ENCODE results near the gene NUDT14. TPM values are rescaled to one million over a fixed set of nuclear protein-coding genes. Genes with fewer than 3 reads are reported as not detected.

NUDT14 gene
- total RNA-seq, 1 experiment from 2014 or later: 37.0 TPM

DNA sequence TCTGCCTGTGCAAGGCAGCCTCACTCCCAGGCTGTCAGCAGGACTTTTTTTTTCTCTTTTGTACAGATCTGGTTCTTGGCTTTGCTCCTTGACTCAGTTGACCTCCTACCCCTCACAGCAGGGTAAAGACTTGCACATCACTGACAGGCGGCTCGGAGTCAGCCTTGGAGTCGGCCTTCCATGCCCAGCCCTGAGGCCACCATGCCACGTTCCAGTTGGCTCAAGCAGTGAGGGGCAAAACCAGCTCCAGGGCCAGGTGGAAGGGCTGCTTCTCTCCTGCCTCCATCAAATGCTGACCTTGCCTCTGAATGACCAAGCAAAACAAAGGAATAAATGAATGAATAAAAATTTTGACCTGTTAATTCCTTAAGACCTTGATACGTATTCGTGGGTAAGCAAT, 40.1 kb downstream of the NUDT14 start:
- TF ChIP-seq, protein P1, sequence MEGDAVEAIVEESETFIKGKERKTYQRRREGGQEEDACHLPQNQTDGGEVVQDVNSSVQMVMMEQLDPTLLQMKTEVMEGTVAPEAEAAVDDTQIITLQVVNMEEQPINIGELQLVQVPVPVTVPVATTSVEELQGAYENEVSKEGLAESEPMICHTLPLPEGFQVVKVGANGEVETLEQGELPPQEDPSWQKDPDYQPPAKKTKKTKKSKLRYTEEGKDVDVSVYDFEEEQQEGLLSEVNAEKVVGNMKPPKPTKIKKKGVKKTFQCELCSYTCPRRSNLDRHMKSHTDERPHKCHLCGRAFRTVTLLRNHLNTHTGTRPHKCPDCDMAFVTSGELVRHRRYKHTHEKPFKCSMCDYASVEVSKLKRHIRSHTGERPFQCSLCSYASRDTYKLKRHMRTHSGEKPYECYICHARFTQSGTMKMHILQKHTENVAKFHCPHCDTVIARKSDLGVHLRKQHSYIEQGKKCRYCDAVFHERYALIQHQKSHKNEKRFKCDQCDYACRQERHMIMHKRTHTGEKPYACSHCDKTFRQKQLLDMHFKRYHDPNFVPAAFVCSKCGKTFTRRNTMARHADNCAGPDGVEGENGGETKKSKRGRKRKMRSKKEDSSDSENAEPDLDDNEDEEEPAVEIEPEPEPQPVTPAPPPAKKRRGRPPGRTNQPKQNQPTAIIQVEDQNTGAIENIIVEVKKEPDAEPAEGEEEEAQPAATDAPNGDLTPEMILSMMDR (conservative IDR thresholded peaks at IDR 0.05): no peak
- no peak for TF ChIP-seq EZH2 (IDR thresholded peaks at IDR 0.05; ENCODE audit: low read depth)
- H3K36me3 ChIP-seq (ENCODE audit: low read depth): no peaks in the 10 kb centered on the region; the same call in 1 of the 2 replicates
- POLR2A ChIA-PET (ENCODE audit: unreplicated experiment): no interaction called here

DNA sequence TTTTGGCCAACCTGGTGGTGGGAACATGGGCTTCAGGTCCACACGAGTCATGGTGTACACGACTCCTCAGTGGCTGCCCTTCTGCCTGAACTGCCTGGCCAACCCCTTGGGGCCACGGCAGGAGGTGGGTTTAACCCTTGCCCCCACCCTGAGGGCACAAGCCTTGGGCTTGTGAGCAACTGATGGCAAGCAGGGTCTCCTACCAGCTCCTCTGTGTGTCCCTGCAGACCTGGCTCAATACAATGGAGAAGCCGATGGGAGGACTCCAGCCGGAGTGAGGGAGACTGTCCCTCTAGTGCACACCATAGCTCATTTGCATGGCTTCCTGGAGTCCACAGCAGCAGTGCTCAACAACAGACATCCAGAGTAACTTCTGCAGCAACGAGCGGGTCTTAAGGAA, 40.5 kb downstream of the NUDT14 start:
- Histone ChIP-seq H3K79me2 (ENCODE audit: low read depth) (no peaks in the 10 kb centered on the region), H3K27ac (no peak overlapping the region), H3K4me2 (no peak overlapping the region), H3K9me3 (ENCODE audit: insufficient read depth, low read depth) (no peaks in the 10 kb centered on the region; the same call in 1 of the 2 replicates), H3K27me3 (ENCODE audit: insufficient read depth, low read depth) (no peaks in the 10 kb centered on the region), H3K36me3 (ENCODE audit: low read depth) (no peaks in the 10 kb centered on the region; the same call in 1 of the 2 replicates), H3F3A (ENCODE audit: insufficient read depth, low read depth) (peaks cover 4% of the 10 kb centered on the region; the same call in 1 of the 2 replicates), H3K4me1 (replicated peaks; ENCODE audit: insufficient read depth) (no peaks in the 10 kb centered on the region), H2AFZ (no peak overlapping the region), H4K20me1 (ENCODE audit: insufficient read depth) (no peaks in the 10 kb centered on the region), H3K9me2 (ENCODE audit: insufficient read depth) (no peaks in the 10 kb centered on the region), H3K4me3 (no peak overlapping the region)
- intact Hi-C loops (cut with micrococcal nuclease; ENCODE audit: unreplicated experiment): no loop called here
- DNase-seq: no peak
- TF ChIP-seq, protein P1 (conservative IDR thresholded peaks at IDR 0.05): no peak
- no peak for TF ChIP-seq EZH2 (IDR thresholded peaks at IDR 0.05; ENCODE audit: low read depth)
- ChIA-PET CTCF (no interaction called here), POLR2A (ENCODE audit: unreplicated experiment) (no interaction called here)
- no TSS peak for BruUV-seq (replicated peaks)

More for the DNA sequence above, 40.1 kb downstream of the NUDT14 start:
- Histone ChIP-seq H4K20me1 (ENCODE audit: insufficient read depth) (no peaks in the 10 kb centered on the region), H3K79me2 (ENCODE audit: low read depth) (no peaks in the 10 kb centered on the region), H3F3A (ENCODE audit: insufficient read depth, low read depth) (peaks cover 4% of the 10 kb centered on the region; the same call in 1 of the 2 replicates), H3K27me3 (ENCODE audit: insufficient read depth, low read depth) (no peaks in the 10 kb centered on the region), H3K4me2 (no peak overlapping the region), H2AFZ (no peak overlapping the region), H3K9me3 (ENCODE audit: insufficient read depth, low read depth) (no peaks in the 10 kb centered on the region; the same call in 1 of the 2 replicates), H3K9me2 (ENCODE audit: insufficient read depth) (no peaks in the 10 kb centered on the region), H3K4me3 (no peak overlapping the region), H3K4me1 (replicated peaks; ENCODE audit: insufficient read depth) (no peaks in the 10 kb centered on the region), H3K27ac (no peak overlapping the region)
- no TSS peak for BruUV-seq (replicated peaks)
- DNase-seq: no peak
- CTCF ChIA-PET: no interaction called here
- intact Hi-C loops (cut with micrococcal nuclease; ENCODE audit: unreplicated experiment): no loop called here

DNA sequence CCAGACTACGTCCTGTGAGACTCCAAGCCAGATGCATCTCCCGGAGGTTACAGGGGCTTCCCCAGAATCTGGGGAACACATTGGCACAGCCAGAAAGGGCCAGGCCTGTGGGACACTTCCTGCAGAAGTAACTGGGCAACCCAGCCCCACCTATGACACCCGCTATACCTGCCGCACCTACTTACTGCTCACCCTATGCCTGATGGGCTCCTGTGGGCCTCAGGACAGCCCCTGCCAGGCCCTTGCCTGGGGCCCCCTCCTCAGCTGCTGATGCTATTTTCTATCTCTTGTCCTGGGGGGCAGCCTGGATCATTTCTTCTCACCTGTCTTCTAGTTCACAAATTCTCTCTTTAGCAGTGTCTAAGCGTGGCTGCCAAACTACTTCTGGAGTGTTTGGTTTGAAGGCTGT, 41.3 kb downstream of the NUDT14 start:
- TF ChIP-seq EZH2 (IDR thresholded peaks at IDR 0.05; ENCODE audit: low read depth): no peak
- TF ChIP-seq, protein P1 (conservative IDR thresholded peaks at IDR 0.05): no peak
- Histone ChIP-seq H3K36me3 (ENCODE audit: low read depth) (no peaks in the 10 kb centered on the region; the same call in 1 of the 2 replicates), H3K27ac (no peak overlapping the region), H3K4me2 (no peak overlapping the region), H3F3A (ENCODE audit: insufficient read depth, low read depth) (peaks cover 4% of the 10 kb centered on the region; the same call in 1 of the 2 replicates), H3K79me2 (ENCODE audit: low read depth) (no peaks in the 10 kb centered on the region), H2AFZ (no peak overlapping the region), H3K9me3 (ENCODE audit: insufficient read depth, low read depth) (no peaks in the 10 kb centered on the region; the same call in 1 of the 2 replicates), H3K4me1 (replicated peaks; ENCODE audit: insufficient read depth) (no peaks in the 10 kb centered on the region), H3K4me3 (no peak overlapping the region), H3K27me3 (ENCODE audit: insufficient read depth, low read depth) (no peaks in the 10 kb centered on the region), H4K20me1 (ENCODE audit: insufficient read depth) (no peaks in the 10 kb centered on the region), H3K9me2 (ENCODE audit: insufficient read depth) (no peaks in the 10 kb centered on the region)
- ChIA-PET POLR2A (ENCODE audit: unreplicated experiment) (no interaction called here), CTCF (no interaction called here)
- BruUV-seq (replicated peaks): no TSS peak
- no peak for DNase-seq
- intact Hi-C loops (cut with micrococcal nuclease; ENCODE audit: unreplicated experiment): no loop called here
